GOT3 (cell line): Measurements from ENCODE around the gene MON2.
A peak's percentile ranks its signal among the peaks of the same experiment; 100 is the strongest.

ENCODE experiments used
- DNase-seq: peaks from one replicate; lab custom pipeline; 2025; ENCODE audit warnings: mixed read lengths; lab: John Stamatoyannopoulos, UW

The MON2 gene

GRCh38 chr12:62606654-62607053, 140.0 kb downstream of the MON2 start:
- DNase-seq: no peak

- DNase-seq: no peak
Measured at GRCh38 chr12:62613081-62613480, 146.5 kb downstream of the MON2 start.

- DNase-seq: no peak
Measured at GRCh38 chr12:62618319-62618718, 151.7 kb downstream of the MON2 start.

- no peak for DNase-seq
Measured at GRCh38 chr12:62618930-62619329, 152.3 kb downstream of the MON2 start.

- no peak for DNase-seq
Measured at GRCh38 chr12:62621101-62621638, 154.5 kb downstream of the MON2 start.

- no peak for DNase-seq
Measured at GRCh38 chr12:62622177-62622576, 155.6 kb downstream of the MON2 start.

GRCh38 chr12:62625228-62625627, 158.6 kb downstream of the MON2 start:
- no peak for DNase-seq

- DNase-seq: no peak
Measured at GRCh38 chr12:62627181-62627580, 160.6 kb downstream of the MON2 start.

- no peak for DNase-seq
Measured at GRCh38 chr12:62629413-62629812, 162.8 kb downstream of the MON2 start.

GRCh38 chr12:62629971-62630739, 163.5 kb downstream of the MON2 start:
- no peak for DNase-seq

- DNase-seq: peak; percentile 99
Measured at GRCh38 chr12:62631471-62632410, 165.1 kb downstream of the MON2 start.

GRCh38 chr12:62632411-62632918, 165.8 kb downstream of the MON2 start:
- no peak for DNase-seq

GRCh38 chr12:62635649-62636048, 169.0 kb downstream of the MON2 start:
- DNase-seq: no peak

- DNase-seq: no peak
Measured at GRCh38 chr12:62637679-62638078, 171.1 kb downstream of the MON2 start.

GRCh38 chr12:62640910-62641448, 174.4 kb downstream of the MON2 start:
- no peak for DNase-seq

GRCh38 chr12:62642486-62642885, 175.9 kb downstream of the MON2 start:
- DNase-seq: no peak

GRCh38 chr12:62643486-62643885, 176.9 kb downstream of the MON2 start:
- DNase-seq: no peak

GRCh38 chr12:62646566-62646965, 179.9 kb downstream of the MON2 start:
- DNase-seq: no peak

GRCh38 chr12:62647586-62647985, 181.0 kb downstream of the MON2 start:
- no peak for DNase-seq

- DNase-seq: no peak
Measured at GRCh38 chr12:62649412-62650138, 182.9 kb downstream of the MON2 start.
